Lung (tissue), 12 donors: Measurements from ENCODE around the gene ZMYM3. TPM values are rescaled to one million over a fixed set of nuclear protein-coding genes. Genes with fewer than 3 reads are reported as not detected.

Experiments
- ATAC-seq: fragments of 200-7000 bp; cut with Tn5 transposase; one replicate; pipeline ENCODE4 v1.9.1; 2020; ENCODE audit warnings: moderate number of reproducible peaks; ENCODE audit not compliant: insufficient read depth, low FRiP score
- DNase-seq, 3 donors: peaks; one replicate each; pipeline ENCODE4 v3.0.0-alpha.2; 2013 to 2017
- H3K27ac ChIP-seq, 2 donors: one replicate each; pipeline ENCODE4 v1.5.1; 2013; ENCODE audit warnings: mild to moderate bottlenecking in 2 of 2, moderate library complexity in 2 of 2, control low read depth in 1 of 2, inconsistent platforms in 1 of 2, low read depth in 1 of 2, low read length in 1 of 2
- H3K27me3 ChIP-seq, 3 donors: one replicate each; pipeline ENCODE4 v1.5.1; 2013; ENCODE audit warnings: low read length in 2 of 3; ENCODE audit not compliant: control insufficient read depth in 3 of 3, insufficient read depth in 3 of 3
- H3K36me3 ChIP-seq, 4 donors: one replicate each; pipeline ENCODE4 v1.5.1; 2013; ENCODE audit warnings: low read length in 4 of 4, mild to moderate bottlenecking in 1 of 4, moderate library complexity in 1 of 4; ENCODE audit not compliant: control insufficient read depth in 4 of 4, insufficient read depth in 4 of 4
- H3K4me1 ChIP-seq, 5 donors: one replicate each; pipeline ENCODE4 v1.5.1; 2013; ENCODE audit warnings: low read length in 5 of 5, mild to moderate bottlenecking in 2 of 5, moderate library complexity in 1 of 5; ENCODE audit not compliant: control insufficient read depth in 5 of 5, insufficient read depth in 5 of 5
- H3K4me3 ChIP-seq: one replicate; pipeline ENCODE4 v1.5.1; 2013; ENCODE audit warnings: mild to moderate bottlenecking, control low read depth, moderate library complexity
- H3K9ac ChIP-seq, 2 donors: one replicate each; pipeline ENCODE4 v1.5.1; 2013; ENCODE audit warnings: low read length in 2 of 2, control low read depth in 1 of 2; ENCODE audit not compliant: insufficient read depth in 1 of 2
- H3K9me3 ChIP-seq, 4 donors: one replicate each; pipeline ENCODE4 v1.5.1; 2013; ENCODE audit warnings: low read length in 3 of 4, mild to moderate bottlenecking in 1 of 4, moderate library complexity in 1 of 4; ENCODE audit not compliant: control insufficient read depth in 4 of 4, insufficient read depth in 3 of 4
- WGBS, 2 donors: extraction: QIAGEN DNeasy Blood & Tissue Kit; methylation state at CpG; one replicate each; pipeline ENCODE4 v1.1.7; 2013; 5-methylcytosine and 5-hydroxymethylcytosine counted together
- polyA plus RNA-seq, 2 donors: library from polyadenylated mRNA; stranded (reverse); fragments of 200-250 nt; gene quantifications; one replicate each; pipeline ENCODE4 v1.2.1, GENCODE V29; 2013
- total RNA-seq, 2 donors: library from RNA; depleted of rRNA in 1 of 2; stranded (reverse); fragments of >200 nt in 1 of 2; gene quantifications; one replicate each; pipeline ENCODE4 v1.2.1, GENCODE V29; 2014 to 2021
- TF ChIP-seq, protein P1 (sequence below): IDR thresholded peaks from 2 replicates; pipeline ENCODE4 v1.5.1; 2012; ENCODE audit warnings: mild to moderate bottlenecking; ENCODE audit errors: control extremely low read depth, extremely low read depth
- donor health status: control.
- donor health status: control.
- donor health status: Bipolar disorder and iron deficiency.
- donor health status: healthy.
- donor health status: DM: yes; HTN: yes; CAD: no.

The ZMYM3 gene
- total and polyA plus RNA-seq, 4 donors, result 5.8 to 23.4 (median 15.7) TPM

DNA sequence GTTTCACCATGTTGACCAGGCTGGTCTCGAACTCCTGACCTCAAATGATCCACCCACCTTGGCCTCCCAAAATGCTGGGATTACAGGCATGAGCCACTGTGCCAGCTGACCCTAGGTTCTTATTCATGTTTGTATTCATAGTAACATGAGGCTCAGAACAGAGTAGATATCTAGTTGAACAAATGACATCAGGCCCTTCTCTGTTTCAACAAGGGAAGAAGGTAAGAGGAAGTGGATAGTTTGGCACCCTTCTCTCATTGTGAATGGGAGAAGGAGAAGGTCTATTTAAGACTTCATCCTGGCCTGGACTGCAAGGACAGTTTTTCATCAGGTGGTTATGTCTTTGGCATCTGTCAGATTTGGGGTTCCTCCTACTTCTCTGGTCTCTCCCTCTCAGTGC lies 17.1 kb downstream of the ZMYM3 start:
- no peak for DNase-seq

DNA sequence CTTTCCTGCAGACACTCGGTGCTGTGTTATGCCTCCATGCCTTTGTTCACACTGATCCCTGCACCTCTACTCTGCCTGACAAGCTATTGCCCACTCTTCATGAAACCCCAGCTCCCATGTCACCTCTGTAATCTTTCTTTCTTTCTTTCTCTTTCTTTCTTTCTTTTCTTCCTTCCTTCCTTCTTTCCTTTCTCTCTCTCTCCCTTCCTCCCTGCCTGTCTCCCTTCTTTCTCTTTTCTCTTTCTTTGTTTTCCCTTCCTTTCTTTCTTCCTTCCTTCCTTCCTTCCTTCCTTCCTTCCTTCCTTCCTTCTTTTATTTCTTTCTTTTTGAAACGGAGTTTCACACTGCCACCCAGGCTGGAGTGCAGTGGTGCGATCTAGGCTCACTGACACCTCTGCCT lies 18.5 kb downstream of the ZMYM3 start:
- ATAC-seq, result no peak
- H3K36me3 ChIP-seq, result peaks cover 0 to 5% (median under 1%) of the 10 kb centered on the region in 4 donors
- no peak overlapping the region for H3K9ac ChIP-seq
- 71 to 77% methylated on average over 3 of the region's 3 CpGs for WGBS, 2 donors
- no peak overlapping the region for H3K4me3 ChIP-seq
- DNase-seq, result no peak
- TF ChIP-seq, protein P1, sequence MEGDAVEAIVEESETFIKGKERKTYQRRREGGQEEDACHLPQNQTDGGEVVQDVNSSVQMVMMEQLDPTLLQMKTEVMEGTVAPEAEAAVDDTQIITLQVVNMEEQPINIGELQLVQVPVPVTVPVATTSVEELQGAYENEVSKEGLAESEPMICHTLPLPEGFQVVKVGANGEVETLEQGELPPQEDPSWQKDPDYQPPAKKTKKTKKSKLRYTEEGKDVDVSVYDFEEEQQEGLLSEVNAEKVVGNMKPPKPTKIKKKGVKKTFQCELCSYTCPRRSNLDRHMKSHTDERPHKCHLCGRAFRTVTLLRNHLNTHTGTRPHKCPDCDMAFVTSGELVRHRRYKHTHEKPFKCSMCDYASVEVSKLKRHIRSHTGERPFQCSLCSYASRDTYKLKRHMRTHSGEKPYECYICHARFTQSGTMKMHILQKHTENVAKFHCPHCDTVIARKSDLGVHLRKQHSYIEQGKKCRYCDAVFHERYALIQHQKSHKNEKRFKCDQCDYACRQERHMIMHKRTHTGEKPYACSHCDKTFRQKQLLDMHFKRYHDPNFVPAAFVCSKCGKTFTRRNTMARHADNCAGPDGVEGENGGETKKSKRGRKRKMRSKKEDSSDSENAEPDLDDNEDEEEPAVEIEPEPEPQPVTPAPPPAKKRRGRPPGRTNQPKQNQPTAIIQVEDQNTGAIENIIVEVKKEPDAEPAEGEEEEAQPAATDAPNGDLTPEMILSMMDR, result no peak
- H3K27ac ChIP-seq, result no peak overlapping the region
- no peaks in the 10 kb centered on the region for H3K9me3 ChIP-seq
- H3K4me1 ChIP-seq, result no peaks in the 10 kb centered on the region
- H3K27me3 ChIP-seq, result no peaks in the 10 kb centered on the region

More for the DNA sequence above, 17.1 kb downstream of the ZMYM3 start:
- peaks cover 0 to 8% (median 4%) of the 10 kb centered on the region in 4 donors for H3K36me3 ChIP-seq
- no peak overlapping the region for H3K9ac ChIP-seq
- no peak overlapping the region for H3K4me3 ChIP-seq
- no peak for ATAC-seq
- H3K27ac ChIP-seq, result no peak overlapping the region
- WGBS, 2 donors, result 75 to 80% methylated on average over 1 of the region's 1 CpG
- TF ChIP-seq, protein P1, result no peak
- peaks cover 0 to 5% (median 0%) of the 10 kb centered on the region in 4 donors for H3K9me3 ChIP-seq
- H3K27me3 ChIP-seq, result no peaks in the 10 kb centered on the region
- H3K4me1 ChIP-seq, result no peaks in the 10 kb centered on the region

DNA sequence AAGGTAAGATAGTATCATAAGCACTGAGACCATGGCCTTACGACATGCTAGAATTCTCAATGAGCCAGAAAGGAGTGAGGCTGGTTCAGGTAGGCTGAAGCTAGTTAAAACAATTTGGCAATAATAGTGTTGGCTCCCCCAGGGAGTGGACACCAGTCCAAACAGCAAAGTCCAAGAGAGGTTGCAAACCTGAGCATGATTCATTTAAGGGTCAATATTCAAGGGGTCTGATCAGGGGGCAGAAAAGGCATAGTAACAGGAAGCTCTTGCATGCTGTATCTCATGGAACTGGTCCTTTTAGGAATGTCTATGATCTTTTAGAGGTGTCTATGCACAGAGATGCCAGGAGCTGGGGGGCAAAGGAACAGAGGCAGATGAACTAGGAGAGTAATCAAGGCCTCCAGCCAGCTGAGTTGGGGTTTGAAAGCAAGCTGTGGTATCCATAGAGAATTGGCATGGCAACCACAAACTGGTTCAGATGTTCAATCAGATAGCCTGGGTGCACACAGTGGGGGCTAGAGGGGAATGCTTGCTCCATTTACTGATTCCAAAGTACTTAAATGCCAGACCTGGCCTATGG lies 25.8 kb downstream of the ZMYM3 start:
- H3K4me1 ChIP-seq, result no peaks in the 10 kb centered on the region
- ATAC-seq (no peak), DNase-seq (no peak)
- H3K36me3 ChIP-seq, result no peaks in the 10 kb centered on the region
- H3K27ac ChIP-seq, result no peak overlapping the region
- 89 to 100% methylated on average over 1 of the region's 1 CpG for WGBS, 2 donors
- no peak overlapping the region for H3K9ac ChIP-seq
- no peaks in the 10 kb centered on the region for H3K27me3 ChIP-seq
- H3K9me3 ChIP-seq, result no peaks in the 10 kb centered on the region
- TF ChIP-seq, protein P1, result no peak
- no peak overlapping the region for H3K4me3 ChIP-seq
